K562 treated with DMSO at 1 percent for 48 hours (cell line): Measurements from ENCODE around the gene CHRDL1. TPM values are rescaled to one million over a fixed set of nuclear protein-coding genes. Genes with fewer than 3 reads are reported as not detected.

Experiments used
- total RNA-seq: library from RNA; unstranded; fragments of 300-600 nt; gene quantifications from 2 replicates; pipeline ENCODE4 v1.2.3, GENCODE V29; 2022; ENCODE audit warnings: low replicate concordance; ENCODE audit errors: extremely low read depth

CHRDL1 gene
- total RNA-seq, result not detected in 2 replicates

GRCh38 chrX:110795645-110796406, at the start of gene CHRDL1:
Gene CHRDL1, minus strand, starts transcription at chrX:110795817. Its CDS starts 3,636 bp downstream, at chrX:110792181.

